ENCODE data around the gene FASN. TPM values are rescaled to one million over a fixed set of nuclear protein-coding genes. Genes with fewer than 3 reads are reported as not detected.
A peak's percentile ranks its signal among the peaks of the same experiment; 100 is the strongest.

FASN gene
- total RNA-seq, 1 donor from 2014 or later, result 228 TPM

GRCh38 chr17:82107341-82107860 is 9.4 kb upstream of the FASN start:
- H3K36me3 Mint-ChIP-seq, result peaks cover 7% of the 10 kb centered on the region
- DNase-seq (ENCODE audit: extremely low spot score, unreplicated experiment), result no peak

GRCh38 chr17:82106688-82107305 is 8.8 kb upstream of the FASN start:
- peaks cover 29% of the 10 kb centered on the region for H3K4me1 Mint-ChIP-seq (ENCODE audit: unreplicated experiment)
- H3K9me3 Mint-ChIP-seq, result no peaks in the 10 kb centered on the region
- H3K36me3 Mint-ChIP-seq, result peaks cover 7% of the 10 kb centered on the region

More at GRCh38 chr17:82107341-82107860, 9.4 kb upstream of the FASN start:
- H3K9me3 Mint-ChIP-seq, result no peaks in the 10 kb centered on the region
- no peak overlapping the region for H3K4me3 Mint-ChIP-seq
- peak; percentile 52 for TF ChIP-seq CTCF (conservative IDR thresholded peaks at IDR 0.05)
- H3K27ac Mint-ChIP-seq, result no peak overlapping the region
- H3K27me3 Mint-ChIP-seq, result no peaks in the 10 kb centered on the region
- H3K4me1 Mint-ChIP-seq (ENCODE audit: unreplicated experiment), result peaks cover 29% of the 10 kb centered on the region

DNA sequence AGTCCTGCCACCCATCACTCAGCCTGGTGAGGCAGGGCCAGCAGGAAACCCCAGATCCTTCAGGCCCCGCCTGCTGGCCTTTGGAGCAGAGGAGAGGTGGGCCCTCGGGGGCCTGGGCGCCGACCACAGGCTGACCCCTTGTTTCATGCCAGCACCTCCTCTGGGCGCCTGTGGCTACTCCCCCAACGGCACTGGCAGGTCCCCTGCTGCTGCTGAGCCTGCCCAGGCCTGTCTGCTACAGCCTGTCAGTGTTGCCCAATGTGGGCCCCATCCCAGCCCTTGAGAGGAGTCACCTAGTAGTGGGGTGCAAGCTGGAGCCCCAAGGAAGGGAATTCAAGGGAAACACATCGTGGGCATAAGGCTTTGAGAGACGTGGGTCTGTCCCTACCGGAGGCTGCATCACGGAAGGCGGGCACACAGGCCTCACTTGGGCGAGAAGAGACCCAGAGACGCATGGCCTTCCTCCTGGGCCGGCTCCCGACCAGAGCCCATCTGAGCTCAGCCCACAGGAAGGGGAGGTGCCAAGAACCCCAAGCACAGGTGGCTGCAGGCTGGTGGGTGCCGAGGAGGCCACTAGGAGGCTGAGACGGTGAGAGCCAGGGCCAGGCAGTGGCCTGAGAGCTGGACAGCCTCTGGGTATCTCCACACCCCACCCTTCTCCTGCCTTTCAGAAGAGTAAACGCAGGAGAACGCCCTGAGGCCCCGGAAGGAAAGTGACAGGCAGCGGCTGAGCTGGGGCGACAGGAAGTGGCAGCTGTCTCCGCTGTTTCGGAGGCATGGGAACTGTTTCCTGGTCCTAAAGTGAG is 8.0 kb upstream of the FASN start:
- H3K4me3 Mint-ChIP-seq, result peak overlapping the region; percentile 69
- peak overlapping the region; percentile 86 for H3K27ac Mint-ChIP-seq
- H3K36me3 Mint-ChIP-seq, result peaks cover 7% of the 10 kb centered on the region
- H3K9me3 Mint-ChIP-seq, result no peaks in the 10 kb centered on the region
- DNase-seq (ENCODE audit: extremely low spot score, unreplicated experiment), result no peak
- no peaks in the 10 kb centered on the region for H3K27me3 Mint-ChIP-seq
- peaks cover 29% of the 10 kb centered on the region for H3K4me1 Mint-ChIP-seq (ENCODE audit: unreplicated experiment)
- TF ChIP-seq CTCF (conservative IDR thresholded peaks at IDR 0.05), result peak; percentile 66

More at GRCh38 chr17:82106688-82107305, 8.8 kb upstream of the FASN start:
- H3K4me3 Mint-ChIP-seq, result peak overlapping the region; percentile 69
- no peak for DNase-seq (ENCODE audit: extremely low spot score, unreplicated experiment)
- no peaks in the 10 kb centered on the region for H3K27me3 Mint-ChIP-seq
- peak overlapping the region; percentile 86 for H3K27ac Mint-ChIP-seq
- no peak for TF ChIP-seq CTCF (conservative IDR thresholded peaks at IDR 0.05)

- Mint-ChIP-seq H3K4me3 (no peak overlapping the region), H3K36me3 (peaks cover 6% of the 10 kb centered on the region), H3K4me1 (ENCODE audit: unreplicated experiment) (peaks cover 28% of the 10 kb centered on the region), H3K27ac (peak overlapping the region; percentile 64), H3K9me3 (no peaks in the 10 kb centered on the region), H3K27me3 (no peaks in the 10 kb centered on the region)
- TF ChIP-seq CTCF (conservative IDR thresholded peaks at IDR 0.05), result no peak
- no peak for DNase-seq (ENCODE audit: extremely low spot score, unreplicated experiment)
Observed at GRCh38 chr17:82105417-82105881, 7.4 kb upstream of the FASN start.

DNA sequence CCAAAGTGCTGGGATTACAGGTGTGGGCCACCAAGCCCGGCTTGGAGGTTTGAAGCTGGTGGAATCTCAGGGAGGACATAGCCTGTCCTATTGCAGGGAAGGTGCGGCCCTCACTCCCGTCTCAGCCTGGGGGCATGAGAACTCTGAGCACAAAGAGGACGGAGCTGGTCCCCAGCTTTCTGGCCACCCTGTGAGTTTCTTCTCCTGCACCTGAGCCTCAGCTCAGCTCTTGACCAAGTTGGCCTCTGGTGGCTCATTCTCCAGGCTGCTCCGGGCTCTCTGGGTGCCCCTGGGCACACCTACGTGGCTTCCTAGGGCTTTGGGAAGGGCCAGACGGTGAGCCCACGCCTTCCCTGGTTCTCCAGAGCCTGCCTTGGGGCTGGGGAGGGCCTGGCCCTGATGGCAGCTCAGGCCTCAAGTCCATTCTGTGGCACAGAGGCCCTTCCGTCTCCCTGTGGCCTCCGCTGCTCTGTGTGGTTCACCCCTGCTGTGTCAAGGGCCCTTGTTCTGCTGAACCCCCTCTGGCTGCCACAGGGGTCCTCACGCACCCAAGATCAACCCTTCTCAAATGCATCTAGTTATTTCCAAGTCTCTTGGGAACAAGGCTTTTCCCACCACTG is 6.9 kb upstream of the FASN start:
- peak overlapping the region; percentile 64 for H3K27ac Mint-ChIP-seq
- no peak overlapping the region for H3K4me3 Mint-ChIP-seq
- no peaks in the 10 kb centered on the region for H3K27me3 Mint-ChIP-seq
- peaks cover 3% of the 10 kb centered on the region for H3K36me3 Mint-ChIP-seq
- no peak for TF ChIP-seq CTCF (conservative IDR thresholded peaks at IDR 0.05)
- H3K9me3 Mint-ChIP-seq, result no peaks in the 10 kb centered on the region
- peaks cover 25% of the 10 kb centered on the region for H3K4me1 Mint-ChIP-seq (ENCODE audit: unreplicated experiment)
- DNase-seq (ENCODE audit: extremely low spot score, unreplicated experiment), result no peak

Measured in type B pancreatic cell (in vitro differentiated cells).